GM20431 (cell line): ENCODE data around the gene ZNF609.

Experiments used
- in situ Hi-C: fragments of 300-500 bp; cut with MseI, MboI; formaldehyde crosslinking; loops from one replicate; pipeline ENCODE4 v1.15.0; 2020; ENCODE audit warnings: low sequenced_read_pairs; ENCODE audit not compliant: unreplicated experiment

ZNF609 gene

DNA sequence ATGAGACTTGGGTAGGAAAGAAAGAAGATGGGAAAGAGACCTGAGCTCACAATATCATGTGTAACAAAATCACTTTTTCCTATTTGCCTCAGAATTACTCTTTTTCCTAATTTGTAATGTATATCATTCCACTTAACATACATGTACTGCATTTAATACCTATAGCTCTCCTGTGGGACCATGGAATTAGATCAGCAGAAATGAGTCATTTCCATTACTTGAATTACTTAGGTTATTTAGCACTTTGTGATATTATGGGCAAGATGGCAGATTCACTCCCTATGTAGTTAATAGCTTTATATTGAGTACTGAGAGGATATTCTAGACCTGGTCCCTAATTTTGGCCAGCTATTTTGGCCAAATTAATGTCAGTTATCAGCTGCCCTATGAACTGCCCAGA lies 70.5 kb downstream of the ZNF609 start:
- in situ Hi-C loops = no loop called here

DNA sequence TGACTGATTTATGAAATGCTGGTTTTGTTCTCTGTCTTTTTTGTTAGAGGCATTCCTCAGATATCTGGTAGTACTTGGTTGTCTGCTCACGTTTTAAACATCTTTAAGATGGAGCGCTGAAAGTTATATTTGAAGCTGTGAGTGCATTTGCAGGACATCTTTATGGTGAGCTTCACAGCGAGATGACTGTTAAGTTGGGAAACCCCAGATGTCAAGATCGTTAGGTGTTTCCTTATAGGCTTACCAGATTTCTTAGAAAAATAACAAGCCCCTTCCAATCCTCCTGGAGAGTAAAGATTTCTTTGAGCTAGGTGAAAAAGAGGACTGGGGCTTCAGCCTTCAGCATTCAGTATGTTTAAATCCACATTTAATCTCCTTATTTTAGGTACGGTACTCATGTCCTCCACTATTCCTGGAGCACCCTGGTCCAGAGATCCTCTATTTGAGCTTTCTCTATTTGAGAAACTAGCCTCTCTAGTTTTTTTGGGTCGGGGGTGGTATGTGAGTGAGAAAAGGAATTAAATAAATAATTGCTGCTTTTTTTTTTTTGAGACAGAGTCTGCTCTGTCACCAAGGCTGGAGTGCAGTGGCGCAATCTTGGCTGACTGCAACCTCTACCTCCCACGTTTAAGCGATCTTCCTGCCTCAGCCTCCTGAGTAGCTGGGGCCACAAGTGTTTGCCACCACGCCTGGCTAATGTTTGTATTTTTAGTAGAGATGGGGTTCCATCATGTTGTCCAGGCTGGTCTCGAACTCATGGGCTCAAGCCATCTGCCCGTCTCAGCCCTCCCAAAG lies 72.3 kb downstream of the ZNF609 start:
- in situ Hi-C loops = no loop called here

GRCh38 chr15:64535460-64536243 lies 75.3 kb downstream of the ZNF609 start:
- in situ Hi-C loops = no loop called here

GRCh38 chr15:64536244-64536836 lies 76.0 kb downstream of the ZNF609 start:
- in situ Hi-C loops = no loop called here

DNA sequence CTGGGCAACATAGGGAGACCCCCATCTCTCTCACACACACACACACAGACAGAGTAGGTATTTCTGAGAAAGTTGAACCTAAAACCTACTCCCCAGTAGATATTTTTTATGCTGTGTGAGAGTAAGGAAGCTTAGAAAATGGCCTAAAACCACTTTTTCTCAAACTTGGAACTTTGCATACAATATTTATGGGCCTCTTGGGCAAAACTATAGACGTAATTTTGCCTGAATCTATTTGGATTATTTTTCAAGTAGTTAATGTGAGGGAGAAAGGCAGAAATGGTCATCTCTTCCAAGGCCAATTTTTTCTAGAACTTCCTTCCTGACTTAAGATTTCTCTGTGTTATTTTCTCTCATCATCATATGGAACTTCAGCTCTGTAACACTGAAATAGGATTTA lies 81.7 kb downstream of the ZNF609 start:
- in situ Hi-C loops = no loop called here

- in situ Hi-C loops = no loop called here
Measured at GRCh38 chr15:64544450-64544849, 84.1 kb downstream of the ZNF609 start.

DNA sequence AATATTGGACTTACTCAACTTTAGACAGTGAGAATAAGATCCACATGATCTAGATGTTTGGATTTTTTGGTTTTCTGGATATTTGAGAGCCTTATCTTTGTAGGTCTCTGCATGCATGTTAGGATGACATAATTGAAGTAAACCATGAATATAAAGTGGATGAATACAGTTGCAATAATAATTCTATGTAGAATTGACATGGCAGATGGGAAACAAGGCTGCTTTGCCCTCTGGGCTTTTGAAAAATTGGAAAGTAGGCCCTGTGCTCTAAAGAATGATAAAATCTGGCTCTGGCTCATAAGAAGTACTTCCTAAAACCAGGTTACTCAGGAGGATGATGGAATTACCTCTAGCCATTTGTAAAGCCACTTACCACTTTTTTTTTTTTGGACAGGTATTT lies 86.9 kb downstream of the ZNF609 start:
- in situ Hi-C loops = no loop called here

- in situ Hi-C loops = no loop called here
Measured at GRCh38 chr15:64548235-64548634, 87.9 kb downstream of the ZNF609 start.

GRCh38 chr15:64549860-64550259 lies 89.5 kb downstream of the ZNF609 start:
- in situ Hi-C loops = no loop called here

DNA sequence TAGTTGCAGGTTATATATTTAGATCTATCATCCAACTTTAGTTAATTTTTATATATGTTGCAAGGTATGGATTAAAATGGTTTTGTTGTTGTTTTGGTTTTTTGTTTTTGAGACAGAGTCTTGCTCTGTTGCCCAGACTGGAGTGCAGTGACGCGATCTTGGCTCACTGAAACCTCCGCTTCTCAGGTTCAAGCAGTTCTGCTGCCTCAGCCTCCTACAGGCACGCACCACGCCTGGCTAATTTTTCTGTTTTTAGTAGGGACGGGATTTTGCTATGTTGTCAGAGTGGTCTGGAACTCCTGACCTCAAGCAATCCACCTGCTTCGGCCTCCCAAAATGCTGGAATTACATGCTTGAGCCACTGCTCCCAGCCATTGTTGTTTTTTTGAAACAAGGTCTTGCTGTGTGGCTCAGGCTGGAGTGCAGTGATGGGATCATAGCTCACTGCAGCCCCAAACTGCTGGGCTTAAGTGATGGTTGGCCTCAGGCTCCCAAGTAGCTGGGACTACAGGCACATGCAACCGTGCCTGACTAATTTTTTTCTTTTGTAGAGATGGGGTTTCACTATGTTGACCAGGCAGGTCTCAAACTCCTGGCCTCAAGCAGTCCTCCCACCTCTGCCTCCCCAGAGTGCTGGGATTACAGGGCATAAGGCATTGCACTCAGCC lies 92.0 kb downstream of the ZNF609 start:
- in situ Hi-C loops = no loop called here

DNA sequence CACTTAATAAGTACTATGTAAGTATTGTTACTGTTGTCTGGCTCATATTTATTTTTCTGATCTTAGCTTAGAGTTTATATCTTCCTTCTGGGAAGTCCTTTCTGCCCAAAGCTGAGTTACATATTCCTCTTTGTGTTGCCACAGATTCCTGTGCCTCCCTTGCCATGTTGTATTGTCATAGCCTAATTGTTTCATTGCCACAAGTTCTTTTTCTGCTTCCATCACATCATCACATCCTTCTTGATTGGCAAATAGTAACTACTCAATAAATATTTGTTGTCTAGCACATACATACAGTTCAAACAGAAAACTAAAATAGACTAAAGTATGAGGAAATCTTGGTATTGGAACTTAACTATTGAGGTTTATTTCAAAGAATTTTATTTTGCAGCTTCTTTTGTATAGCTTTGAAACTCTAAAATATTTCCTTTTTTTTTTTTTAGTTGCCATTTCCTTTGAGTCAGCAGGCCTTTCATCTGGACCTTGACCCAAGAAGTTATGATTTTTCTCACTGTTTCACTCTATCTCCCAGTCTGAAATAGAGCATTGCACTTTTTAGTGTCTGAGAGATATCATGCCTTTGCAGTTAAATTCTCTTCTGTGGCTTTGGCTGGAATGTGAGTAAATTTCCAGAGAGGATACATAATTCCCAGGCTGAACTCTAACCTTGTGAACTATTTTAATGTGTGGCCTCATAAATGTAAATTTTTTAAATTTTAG lies 98.2 kb downstream of the ZNF609 start:
- in situ Hi-C loops = no loop called here

DNA sequence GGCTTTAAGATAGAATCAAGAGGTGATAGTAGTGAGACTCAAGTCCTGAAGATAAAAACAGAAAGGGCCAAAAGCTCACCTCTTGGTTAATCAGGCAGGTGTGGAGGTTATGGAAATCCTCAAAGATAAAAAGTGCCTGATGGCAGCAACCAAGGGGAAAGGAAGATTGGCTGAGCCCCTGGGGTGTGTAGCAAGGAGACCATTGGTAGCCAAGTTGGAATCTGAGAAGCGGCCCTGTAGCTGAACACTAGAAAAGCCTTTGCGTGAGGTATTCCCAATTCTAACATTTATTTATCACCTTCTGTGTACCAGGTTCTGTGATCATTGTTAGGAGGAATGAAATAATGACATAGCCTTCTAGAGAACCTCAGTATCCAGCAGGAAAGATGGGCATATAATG lies 98.9 kb downstream of the ZNF609 start:
- in situ Hi-C loops = no loop called here

- in situ Hi-C loops = no loop called here
Measured at GRCh38 chr15:64560501-64560900, 100.1 kb downstream of the ZNF609 start.

GRCh38 chr15:64560998-64561397 lies 100.6 kb downstream of the ZNF609 start:
- in situ Hi-C loops = no loop called here

GRCh38 chr15:64562003-64562640 lies 101.7 kb downstream of the ZNF609 start:
- in situ Hi-C loops = no loop called here

- in situ Hi-C loops = no loop called here
Measured at GRCh38 chr15:64566102-64566501, 105.7 kb downstream of the ZNF609 start.

DNA sequence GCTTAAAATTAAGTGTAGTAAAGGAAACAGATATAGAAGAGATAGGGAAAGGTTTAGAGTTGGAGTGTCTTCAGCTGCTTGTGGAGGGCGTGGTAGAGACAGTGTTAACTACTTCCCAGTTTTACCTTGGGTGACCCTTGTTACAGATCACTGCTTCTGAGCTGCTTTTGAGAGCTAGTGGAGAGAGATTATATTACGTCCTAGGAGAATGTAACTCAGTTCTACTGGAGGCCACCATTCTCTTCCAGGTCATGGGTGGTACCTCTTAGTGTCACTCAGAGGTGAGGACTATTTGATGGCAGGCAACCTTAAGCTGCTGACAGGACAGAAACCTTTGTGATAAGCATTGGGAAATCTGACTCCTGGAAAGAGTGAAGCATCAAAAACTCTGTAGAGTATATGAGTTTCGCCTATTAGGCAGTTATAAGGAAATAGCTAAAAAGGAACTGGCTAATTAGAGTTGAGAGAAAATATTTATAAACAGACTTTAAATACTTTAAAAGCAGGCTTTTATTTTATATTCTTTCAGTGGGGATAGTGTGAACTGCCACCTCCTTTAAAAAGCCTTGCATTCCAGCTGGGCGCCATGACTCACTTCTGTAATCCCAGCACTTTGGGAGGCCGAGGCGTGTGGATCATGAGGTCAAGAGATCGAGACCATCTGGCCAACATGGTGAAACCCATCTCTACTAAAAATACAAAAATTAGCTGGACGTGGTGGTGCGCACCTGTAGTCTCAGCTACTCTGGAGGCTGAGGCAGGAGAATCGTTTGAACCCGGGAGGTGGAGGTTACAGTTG lies 106.5 kb downstream of the ZNF609 start:
- in situ Hi-C loops = no loop called here

DNA sequence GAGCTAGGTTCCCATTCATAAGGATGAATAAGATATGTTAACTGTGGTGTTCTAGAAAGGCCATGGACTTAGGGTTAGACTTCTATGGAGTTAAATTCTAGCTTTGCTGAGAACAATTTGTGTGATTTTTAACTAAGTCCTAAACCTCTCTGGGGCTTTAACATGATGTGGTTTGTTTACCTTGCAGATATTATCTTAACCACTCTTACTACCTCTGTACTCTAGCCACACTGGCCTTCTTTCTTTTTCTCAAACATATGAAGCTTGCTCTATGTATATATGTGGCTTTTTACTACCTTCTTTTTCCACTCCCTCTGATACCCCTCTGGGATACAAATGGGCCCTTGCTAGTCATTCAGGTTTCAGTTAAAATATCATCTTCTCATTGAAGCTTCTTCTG lies 108.4 kb downstream of the ZNF609 start:
- in situ Hi-C loops = no loop called here

DNA sequence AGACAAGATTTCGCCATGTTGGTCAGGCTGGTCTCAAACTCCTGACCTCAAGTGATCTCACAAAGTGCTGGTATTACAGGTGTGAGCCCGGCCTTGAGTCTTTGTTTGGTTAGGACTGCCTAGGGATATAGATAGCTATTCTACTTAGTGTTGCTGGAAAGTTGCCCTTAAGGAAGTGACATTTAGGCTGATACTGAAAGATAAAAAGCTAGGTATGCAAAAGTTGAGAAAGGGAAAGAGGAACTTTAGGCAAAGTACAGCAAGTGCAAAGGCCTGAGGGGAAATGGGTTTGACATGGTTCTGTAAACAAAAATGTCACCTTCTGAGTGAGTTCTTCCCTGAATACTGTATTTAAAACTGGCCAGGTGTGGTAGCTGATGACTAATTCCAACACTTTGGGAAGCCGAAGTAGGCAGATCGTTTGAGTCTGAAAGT lies 111.5 kb downstream of the ZNF609 start:
- in situ Hi-C loops = no loop called here
